Sigmoid colon (tissue), 4 donors: Measurements from ENCODE around the gene FAT2.

Source experiments
- CTCF ChIP-seq, 4 experiments: fragments of 450-650 bp in 3 of 4; fragments of 200-600 bp in 1 of 4; IDR thresholded peaks; one replicate each; pipeline ENCODE4 v1.5.1; 2016 to 2019; ENCODE audit warnings: antibody characterized with exemption in 4 of 4, mild to moderate bottlenecking in 3 of 4, moderate library complexity in 2 of 4
- POLR2A ChIP-seq, 2 donors: fragments of 450-650 bp; IDR thresholded peaks; one replicate each; pipeline ENCODE4 v1.6.1; 2016; ENCODE audit warnings: antibody characterized with exemption in 2 of 2, mild to moderate bottlenecking in 2 of 2, moderate library complexity in 2 of 2
- POLR2AphosphoS5 ChIP-seq, 4 donors: sonication (generic); formaldehyde crosslinking; IDR thresholded peaks; one replicate each; pipeline ENCODE4 v1.6.1; 2017; ENCODE audit warnings: antibody characterized with exemption in 4 of 4

GRCh38 chr5:151633892-151634291 is 42.8 kb upstream of the FAT2 start:
- TF ChIP-seq CTCF (IDR thresholded peaks at IDR 0.05) (no peak), POLR2AphosphoS5 (IDR thresholded peaks at IDR 0.05) (no peak), POLR2A (IDR thresholded peaks at IDR 0.05) (no peak)
